ENCODE results near the gene TBK1. TPM values are rescaled to one million over a fixed set of nuclear protein-coding genes. Genes with fewer than 3 reads are reported as not detected.

The TBK1 gene
- total and polyA plus RNA-seq, 2 of the 13 experiments (the other 11 are each of a cell fraction or from before 2014, with no cell fraction given): 10.3 to 25.2 TPM

GRCh38 chr12:64466178-64466577, 14.3 kb downstream of the TBK1 start:
- H3K79me2 ChIP-seq (ENCODE audit: insufficient read depth, low read length): no peaks in the 10 kb centered on the region
- no peak overlapping the region for H3K4me3 ChIP-seq (replicated peaks in 1 of 3; ENCODE audit: insufficient read depth in 1 of 3, low read depth in 2 of 3, low read length in 3 of 3)
- no peak for DNase-seq (ENCODE audit: low spot score)
- H3K9ac ChIP-seq (ENCODE audit: insufficient read depth, low read depth, low read length): no peak overlapping the region
- intact Hi-C loops (cut with micrococcal nuclease; ENCODE audit: unreplicated experiment) (no loop called here), in situ Hi-C loops (cut with HindIII; ENCODE audit: extremely low pct_ligation_motif_present, low pct_unique_long_range_greater_than_20kb) (no loop called here)
- no peaks in the 10 kb centered on the region for H3K9me3 ChIP-seq (ENCODE audit: low read length)
- CTCF ChIA-PET (ENCODE audit: low intra/inter-chr PET ratio, low total read pairs): no interaction called here
- H3K36me3 ChIP-seq (replicated peaks in 1 of 2; ENCODE audit: control insufficient read depth in 1 of 2, insufficient read depth in 2 of 2, low read length in 2 of 2): peaks cover 6 to 57% of the 10 kb centered on the region in 2 experiments; a peak in 4 of 5 replicates
- no peaks in the 10 kb centered on the region for H4K20me1 ChIP-seq (ENCODE audit: insufficient read depth, low read length)
- ATAC-seq: no peak
- no peak overlapping the region for H3K27ac ChIP-seq (ENCODE audit: extremely low read length, insufficient read depth, low read length)
- H3K27me3 ChIP-seq (ENCODE audit: control insufficient read depth in 1 of 2, insufficient read depth in 2 of 2, low read length in 2 of 2): no peaks in the 10 kb centered on the region; a peak in 1 of 5 replicates
- no peak for FAIRE-seq
- TF ChIP-seq BORCS8-MEF2B (CRISPR knock-in tag; IDR thresholded peaks at IDR 0.05): no peak
- no peak for TF ChIP-seq ZNF432 (CRISPR knock-in tag; IDR thresholded peaks at IDR 0.05; ENCODE audit: borderline replicate concordance)
- TF ChIP-seq ZNF136 (CRISPR knock-in tag; IDR thresholded peaks at IDR 0.05; ENCODE audit: low read depth): no peak
- no peak for TF ChIP-seq FOXP4 (CRISPR knock-in tag; IDR thresholded peaks at IDR 0.05)
- TF ChIP-seq RCOR2 (CRISPR knock-in tag; IDR thresholded peaks at IDR 0.05): no peak
- no peak for TF ChIP-seq RERE (CRISPR knock-in tag; IDR thresholded peaks at IDR 0.05; ENCODE audit: low read depth)
- TF ChIP-seq CBX1 (IDR thresholded peaks at IDR 0.05; ENCODE audit: low read depth): no peak
- TF ChIP-seq SRSF4 (IDR thresholded peaks at IDR 0.05; ENCODE audit: low read depth, low read length, poor library complexity, severe bottlenecking): no peak
- TF ChIP-seq MAFG (CRISPR knock-in tag; IDR thresholded peaks at IDR 0.05): no peak
- TF ChIP-seq ZNF33A (CRISPR knock-in tag; IDR thresholded peaks at IDR 0.05; ENCODE audit: borderline replicate concordance): no peak
- TF ChIP-seq KDM4B (CRISPR knock-in tag; IDR thresholded peaks at IDR 0.05): no peak
- no peak for TF ChIP-seq NONO (IDR thresholded peaks at IDR 0.05)
- TF ChIP-seq NONO (CRISPR knock-in tag; conservative IDR thresholded peaks at IDR 0.05): no peak
- TF ChIP-seq THRA (CRISPR knock-in tag; IDR thresholded peaks at IDR 0.05; ENCODE audit: borderline replicate concordance): no peak
- TF ChIP-seq CEBPB (IDR thresholded peaks at IDR 0.05; ENCODE audit: borderline replicate concordance, low read depth, low read length): no peak
- no peak for TF ChIP-seq AGO2 (optimal IDR thresholded peaks at IDR 0.05; ENCODE audit: low read depth, low read length)
- no peak overlapping the region for H2AFZ ChIP-seq (ENCODE audit: low read length)
- H3K4me1 ChIP-seq (ENCODE audit: insufficient read depth, low read length): peaks cover 18% of the 10 kb centered on the region
- no TSS peak for BruUV-seq (replicated peaks)
- POLR2A ChIA-PET: no interaction called here
- H3K4me2 ChIP-seq (ENCODE audit: low read depth, low read length): no peak overlapping the region
